Measurements from ENCODE around the gene SEC63.

SEC63 gene

DNA sequence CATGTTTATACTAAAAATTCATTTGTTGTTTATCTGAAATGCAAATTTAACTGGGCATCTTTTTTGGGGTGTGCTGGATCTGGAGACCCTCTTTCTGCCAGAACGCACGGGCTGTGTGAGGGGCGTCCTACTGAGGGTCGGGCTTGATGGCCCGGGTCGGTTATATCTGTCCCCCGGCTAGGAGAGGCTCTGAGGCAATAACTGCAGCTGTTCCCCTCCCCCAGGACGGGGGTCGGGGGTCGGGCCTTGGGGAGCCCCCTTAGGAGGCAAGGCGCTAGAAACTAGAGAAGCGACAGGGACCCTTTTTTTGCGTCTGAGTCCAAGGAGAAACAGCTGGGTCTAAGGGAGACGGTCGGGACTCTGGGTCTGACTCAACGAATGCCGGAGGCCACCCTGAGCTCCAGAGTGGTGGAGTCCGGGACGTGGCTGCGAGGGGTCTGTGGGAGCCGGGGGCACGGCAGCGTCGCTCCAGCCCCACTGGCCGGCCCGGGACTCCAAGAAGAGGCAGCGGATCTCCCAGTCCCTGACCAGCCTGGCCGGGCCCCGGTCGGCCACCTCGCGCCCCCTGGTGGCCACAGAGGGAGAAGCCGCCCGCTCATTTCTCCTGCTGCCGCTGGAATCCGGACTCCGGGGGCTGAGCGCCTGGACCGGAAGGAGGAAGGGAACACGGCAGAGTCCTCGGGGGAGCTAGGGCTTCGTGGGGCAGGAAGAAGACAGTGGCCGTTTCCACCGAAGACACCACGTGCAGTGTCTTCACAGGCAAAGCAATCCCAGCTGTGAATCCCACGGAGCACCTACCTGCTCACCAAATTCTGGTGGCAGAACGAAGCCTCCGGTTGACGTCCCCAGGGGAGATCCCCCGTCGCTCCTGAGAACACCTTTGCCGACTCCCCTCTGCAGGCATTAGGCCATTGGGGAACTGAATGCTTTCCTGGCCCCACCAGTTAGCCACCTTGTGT lies 109.9 kb downstream of the SEC63 start:
- DNase-seq (ENCODE audit: low read depth) = peak; percentile 70
- peak overlapping the region; percentile 66 for H3K4me3 ChIP-seq (ENCODE audit: low read length)
- TF ChIP-seq, protein P1, sequence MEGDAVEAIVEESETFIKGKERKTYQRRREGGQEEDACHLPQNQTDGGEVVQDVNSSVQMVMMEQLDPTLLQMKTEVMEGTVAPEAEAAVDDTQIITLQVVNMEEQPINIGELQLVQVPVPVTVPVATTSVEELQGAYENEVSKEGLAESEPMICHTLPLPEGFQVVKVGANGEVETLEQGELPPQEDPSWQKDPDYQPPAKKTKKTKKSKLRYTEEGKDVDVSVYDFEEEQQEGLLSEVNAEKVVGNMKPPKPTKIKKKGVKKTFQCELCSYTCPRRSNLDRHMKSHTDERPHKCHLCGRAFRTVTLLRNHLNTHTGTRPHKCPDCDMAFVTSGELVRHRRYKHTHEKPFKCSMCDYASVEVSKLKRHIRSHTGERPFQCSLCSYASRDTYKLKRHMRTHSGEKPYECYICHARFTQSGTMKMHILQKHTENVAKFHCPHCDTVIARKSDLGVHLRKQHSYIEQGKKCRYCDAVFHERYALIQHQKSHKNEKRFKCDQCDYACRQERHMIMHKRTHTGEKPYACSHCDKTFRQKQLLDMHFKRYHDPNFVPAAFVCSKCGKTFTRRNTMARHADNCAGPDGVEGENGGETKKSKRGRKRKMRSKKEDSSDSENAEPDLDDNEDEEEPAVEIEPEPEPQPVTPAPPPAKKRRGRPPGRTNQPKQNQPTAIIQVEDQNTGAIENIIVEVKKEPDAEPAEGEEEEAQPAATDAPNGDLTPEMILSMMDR (conservative IDR thresholded peaks at IDR 0.05; ENCODE audit: low read length) = peak; percentile 73

DNA sequence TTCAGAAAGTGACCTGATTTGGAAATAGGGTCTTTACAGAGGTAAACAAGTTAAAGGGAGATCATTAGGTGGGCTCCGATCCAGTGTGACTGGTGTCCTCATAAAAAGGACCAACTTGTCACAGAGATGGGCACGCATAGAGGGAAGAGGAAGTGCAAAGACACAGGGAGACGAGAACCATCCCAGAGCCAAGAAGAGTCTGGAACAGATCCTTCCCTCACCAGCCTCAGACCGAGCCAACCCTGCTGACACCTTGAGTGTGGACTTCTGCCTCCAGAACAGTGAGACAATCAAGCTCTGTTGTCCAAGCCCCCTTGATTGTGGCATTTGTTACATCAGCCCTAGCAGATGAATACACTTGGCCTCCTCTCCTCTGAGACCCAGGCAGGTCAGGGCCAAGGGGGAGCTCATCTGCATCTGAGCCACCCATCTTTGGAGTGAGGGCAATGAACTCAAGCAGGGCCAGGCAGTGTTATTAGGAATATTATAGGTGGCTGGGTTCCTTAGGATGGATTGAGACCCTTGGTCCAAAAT lies 111.7 kb downstream of the SEC63 start:
- TF ChIP-seq, protein P1 (conservative IDR thresholded peaks at IDR 0.05; ENCODE audit: low read length) = no peak
- DNase-seq (ENCODE audit: low read depth) = no peak
- H3K4me3 ChIP-seq (ENCODE audit: low read length) = no peak overlapping the region

DNA sequence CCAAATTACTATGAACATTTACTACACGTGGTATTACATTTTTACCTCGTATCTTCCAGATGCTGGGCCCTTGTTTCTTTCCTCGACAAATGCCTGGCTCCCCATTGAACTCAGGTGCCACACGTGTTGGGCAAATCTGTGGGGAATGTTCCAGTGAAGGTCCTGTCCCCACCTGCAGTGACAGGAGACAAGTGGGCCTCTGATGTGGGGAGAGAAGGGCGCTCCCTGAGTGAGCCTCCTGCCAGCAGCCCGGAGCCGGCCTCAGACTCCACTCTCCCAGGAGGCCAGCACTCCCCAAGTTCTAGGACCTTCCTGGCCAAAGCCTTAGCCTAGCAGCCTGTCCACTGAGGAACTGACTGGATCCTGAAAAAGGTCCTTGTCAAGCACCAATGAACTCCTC lies 112.2 kb downstream of the SEC63 start:
- no peak for DNase-seq (ENCODE audit: low read depth)
- TF ChIP-seq, protein P1 (conservative IDR thresholded peaks at IDR 0.05; ENCODE audit: low read length) = no peak
- H3K4me3 ChIP-seq (ENCODE audit: low read length) = no peak overlapping the region

DNA sequence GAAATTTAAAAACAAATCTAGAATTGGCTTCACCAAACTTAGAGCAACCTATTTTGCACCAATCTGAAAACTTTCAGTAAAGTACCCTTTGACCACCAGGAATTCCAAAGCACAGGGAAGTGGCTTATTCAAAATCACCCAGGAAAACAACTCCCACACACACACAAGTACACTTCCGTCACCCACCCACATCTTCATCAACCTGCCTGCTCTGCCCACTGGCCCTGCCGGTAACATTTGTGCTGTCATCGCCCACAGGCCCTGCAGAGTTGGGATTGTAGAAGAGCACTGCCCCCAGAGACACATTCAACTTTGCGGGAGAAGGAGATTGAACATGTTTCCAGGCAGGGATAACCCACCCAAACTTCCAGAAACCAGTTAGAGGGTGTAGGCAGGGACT lies 114.6 kb downstream of the SEC63 start:
- TF ChIP-seq, protein P1 (conservative IDR thresholded peaks at IDR 0.05; ENCODE audit: low read length) = no peak
- no peak for DNase-seq (ENCODE audit: low read depth)
- no peak overlapping the region for H3K4me3 ChIP-seq (ENCODE audit: low read length)

DNA sequence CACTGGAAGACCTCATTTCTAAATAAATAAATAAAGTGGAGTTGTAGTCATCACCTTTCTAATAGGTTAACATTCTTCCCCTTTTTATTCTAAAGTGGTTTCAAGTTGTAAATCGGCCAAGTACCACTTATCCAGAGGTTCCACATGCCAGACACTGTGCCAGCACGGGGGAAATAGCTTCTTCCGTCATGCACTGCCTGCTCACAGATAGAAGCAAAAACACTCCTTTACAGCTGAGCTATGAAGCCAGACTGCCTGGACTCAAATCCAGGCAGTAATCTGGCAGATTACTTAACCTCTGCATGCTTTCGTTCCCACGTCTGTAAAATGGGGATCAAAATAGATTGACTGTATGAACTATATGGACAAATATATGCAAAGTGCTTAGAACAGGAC lies 116.7 kb downstream of the SEC63 start:
- DNase-seq (ENCODE audit: low read depth) = no peak
- no peak overlapping the region for H3K4me3 ChIP-seq (ENCODE audit: low read length)
- TF ChIP-seq, protein P1 (conservative IDR thresholded peaks at IDR 0.05; ENCODE audit: low read length) = no peak

DNA sequence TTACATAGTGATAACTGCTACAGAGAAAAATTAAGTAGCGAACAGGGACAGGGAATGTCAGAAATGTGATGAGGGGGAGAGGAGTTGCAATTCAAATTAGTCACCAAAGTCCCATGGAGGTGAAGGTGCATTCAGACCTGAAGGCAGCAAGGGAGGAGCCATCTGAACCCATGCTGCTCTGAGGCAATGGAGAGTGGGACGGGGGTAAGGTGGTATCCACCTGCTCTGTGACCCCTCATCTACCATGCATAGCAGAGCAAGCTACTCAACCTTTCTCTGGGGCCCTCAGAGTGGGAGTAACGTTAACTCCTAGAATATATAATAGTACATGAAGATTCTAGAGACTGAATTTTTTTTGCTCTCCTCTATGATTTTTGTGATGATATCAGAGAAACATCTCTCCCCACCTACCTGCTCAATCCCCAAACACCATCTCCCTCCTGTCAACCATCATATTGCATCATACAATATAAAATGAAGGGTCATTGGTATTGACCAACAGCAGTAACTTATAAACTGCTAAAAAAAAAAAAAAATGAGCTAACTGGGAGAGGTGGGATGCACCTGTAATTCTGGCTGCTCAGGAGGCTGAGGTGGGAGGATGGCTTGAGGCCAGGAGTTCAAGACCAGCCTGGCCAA lies 117.3 kb downstream of the SEC63 start:
- no peak overlapping the region for H3K4me3 ChIP-seq (ENCODE audit: low read length)
- DNase-seq (ENCODE audit: low read depth) = no peak
- TF ChIP-seq, protein P1 (conservative IDR thresholded peaks at IDR 0.05; ENCODE audit: low read length) = no peak
